Measurements from ENCODE around the gene C14orf180. TPM values are rescaled to one million over a fixed set of nuclear protein-coding genes. Genes with fewer than 3 reads are reported as not detected.

C14orf180 gene
- total RNA-seq, 1 donor from 2014 or later = 67.8 TPM

- intact Hi-C loops (cut with DNase I) = no loop called here
- no peak for DNase-seq (ENCODE audit: low spot score)
Measured at GRCh38 chr14:104598039-104598909, 18.7 kb downstream of the C14orf180 start.

DNA sequence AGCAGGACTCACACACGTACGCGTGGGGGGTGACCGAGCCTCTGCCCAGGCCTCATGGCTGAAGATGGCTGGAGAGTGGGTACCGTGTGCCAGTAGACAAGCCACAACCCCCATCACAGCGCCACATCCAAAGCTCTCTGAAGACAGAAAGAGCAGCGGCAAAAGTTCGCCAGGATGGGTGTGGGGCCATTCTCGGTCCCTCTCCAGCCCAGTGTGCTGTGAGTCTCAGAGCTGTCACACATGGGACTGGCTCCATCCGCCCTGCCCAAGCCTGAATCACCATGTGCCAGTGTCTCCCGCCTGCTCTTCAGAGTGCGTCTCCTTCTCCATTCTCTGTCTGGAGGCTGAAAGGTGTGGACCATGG, 19.3 kb downstream of the C14orf180 start:
- intact Hi-C loops (cut with DNase I) = no loop called here
- DNase-seq (ENCODE audit: low spot score) = no peak

DNA sequence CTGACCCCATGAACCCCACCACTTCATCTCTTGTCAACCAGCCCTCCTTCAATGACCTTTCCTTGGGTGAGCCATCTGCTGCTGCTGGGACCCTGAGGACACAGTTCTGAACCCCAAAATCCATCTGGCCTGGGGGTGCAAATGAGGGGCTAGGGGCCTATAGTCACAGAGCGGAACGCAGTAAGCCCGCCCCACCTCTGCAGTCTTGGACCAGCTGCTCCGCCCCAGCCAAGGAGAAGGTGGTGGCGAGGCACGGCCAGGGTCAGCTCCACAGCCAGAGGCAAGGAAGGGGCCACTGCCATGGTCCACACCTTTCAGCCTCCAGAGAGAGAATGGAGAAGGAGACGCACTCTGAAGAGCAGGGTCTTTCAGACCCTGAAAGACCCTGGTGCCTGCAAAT, 19.9 kb downstream of the C14orf180 start:
- no peak for DNase-seq (ENCODE audit: low spot score)
- intact Hi-C loops (cut with DNase I) = no loop called here

DNA sequence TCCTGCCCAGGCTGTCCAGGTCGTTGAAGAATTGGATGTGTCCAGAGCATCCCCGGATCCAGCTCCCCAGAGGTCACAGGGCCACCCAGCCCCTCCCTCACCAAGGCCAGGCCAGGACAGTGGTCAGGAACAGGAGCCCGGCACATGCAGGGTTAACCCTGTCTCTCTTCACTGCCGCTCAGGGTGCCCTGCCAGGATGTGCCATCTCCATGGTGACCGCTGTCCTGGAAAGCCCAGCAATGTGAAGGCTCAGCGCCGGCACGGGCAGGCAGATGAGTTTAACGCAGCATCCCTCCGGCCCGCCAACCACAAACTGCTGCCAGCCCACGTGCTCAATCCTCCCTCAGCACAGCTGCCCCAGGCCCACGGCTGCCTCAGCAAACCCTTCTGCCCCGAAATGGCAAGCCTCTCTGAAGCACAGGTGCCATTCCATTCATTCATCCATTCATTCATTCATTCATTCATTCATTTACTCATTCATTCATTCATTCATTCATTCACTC, 20.6 kb downstream of the C14orf180 start:
- no peak for DNase-seq (ENCODE audit: low spot score)
- intact Hi-C loops (cut with DNase I) = no loop called here

DNA sequence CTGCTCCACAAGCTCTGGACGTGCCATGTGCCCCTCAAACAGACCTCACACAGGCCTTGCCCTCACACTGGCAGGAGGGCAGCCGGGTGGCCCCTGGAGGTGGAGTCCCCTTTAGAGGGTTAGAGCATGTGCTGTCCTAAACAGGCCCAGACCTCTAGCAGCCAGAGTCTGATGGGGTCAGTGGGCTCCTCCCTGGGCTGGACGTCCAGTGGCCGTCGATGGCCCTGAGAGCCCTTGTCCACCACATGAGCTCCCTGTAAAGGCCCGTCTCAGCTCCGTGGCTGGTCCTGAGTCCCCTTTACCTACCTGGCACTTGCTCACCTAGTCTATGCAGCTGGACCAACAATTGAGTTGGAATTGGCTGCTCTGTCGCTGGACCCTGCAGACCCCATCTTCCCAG, 21.2 kb downstream of the C14orf180 start:
- DNase-seq (ENCODE audit: low spot score) = peak; percentile 70
- intact Hi-C loops (cut with DNase I) = no loop called here

GRCh38 chr14:104601786-104602185, 22.2 kb downstream of the C14orf180 start:
- intact Hi-C loops (cut with DNase I) = no loop called here
- peak; percentile 62 for DNase-seq (ENCODE audit: low spot score)

DNA sequence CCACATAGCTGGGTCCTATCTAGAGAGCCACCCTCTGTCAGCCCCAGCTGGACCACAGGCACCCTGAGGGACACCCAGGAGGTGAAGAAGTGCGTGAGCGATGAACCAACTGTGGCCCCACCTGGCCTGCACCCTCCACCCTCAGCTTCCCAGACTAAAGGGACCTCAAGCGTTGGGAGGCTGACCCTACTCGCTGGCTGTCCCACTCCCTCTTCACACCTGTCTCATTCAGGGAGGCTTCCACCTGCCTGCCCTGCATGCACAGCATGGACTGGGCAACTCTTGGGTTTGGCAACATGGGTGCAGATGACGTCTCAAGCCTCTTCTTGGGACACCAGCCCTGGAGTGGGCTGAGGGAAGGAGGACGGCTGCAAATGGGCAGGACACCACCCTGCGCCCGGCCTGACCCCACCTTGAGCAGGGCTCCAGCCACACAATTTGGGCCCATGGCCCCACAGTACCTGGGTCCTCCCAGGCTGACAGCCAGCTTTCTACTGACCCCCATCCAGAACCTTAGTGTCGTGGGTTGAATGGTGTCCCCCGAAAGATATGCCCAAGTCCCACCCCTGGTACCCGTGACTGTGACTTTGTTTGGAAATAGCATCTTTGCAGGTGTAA, 22.9 kb downstream of the C14orf180 start:
- intact Hi-C loops (cut with DNase I) = no loop called here
- DNase-seq (ENCODE audit: low spot score) = peak; percentile 62

DNA sequence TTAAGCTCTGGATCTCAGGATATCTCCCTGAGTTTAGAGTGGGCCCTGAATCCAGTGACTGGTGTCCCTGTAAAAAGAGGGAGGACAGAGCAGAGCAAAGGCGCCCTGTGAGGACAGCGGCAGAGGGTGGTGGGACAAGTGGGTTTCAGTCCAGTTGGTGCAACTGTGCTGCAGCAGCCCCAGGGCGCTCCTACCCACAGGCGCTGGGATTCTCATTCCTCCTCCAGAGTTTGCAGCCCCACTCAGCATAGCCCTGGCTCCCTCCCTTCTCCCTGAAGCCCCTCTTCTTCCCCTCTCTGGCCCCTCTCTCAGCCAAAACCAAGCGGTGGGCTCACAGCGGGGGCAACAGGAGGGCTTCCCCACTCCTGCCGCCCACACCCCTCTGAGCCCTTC, 23.4 kb downstream of the C14orf180 start:
- peak; percentile 60 for DNase-seq (ENCODE audit: low spot score)
- intact Hi-C loops (cut with DNase I) = no loop called here

- intact Hi-C loops (cut with DNase I) = no loop called here
- no peak for DNase-seq (ENCODE audit: low spot score)
Measured at GRCh38 chr14:104603711-104604401, 24.3 kb downstream of the C14orf180 start.

DNA sequence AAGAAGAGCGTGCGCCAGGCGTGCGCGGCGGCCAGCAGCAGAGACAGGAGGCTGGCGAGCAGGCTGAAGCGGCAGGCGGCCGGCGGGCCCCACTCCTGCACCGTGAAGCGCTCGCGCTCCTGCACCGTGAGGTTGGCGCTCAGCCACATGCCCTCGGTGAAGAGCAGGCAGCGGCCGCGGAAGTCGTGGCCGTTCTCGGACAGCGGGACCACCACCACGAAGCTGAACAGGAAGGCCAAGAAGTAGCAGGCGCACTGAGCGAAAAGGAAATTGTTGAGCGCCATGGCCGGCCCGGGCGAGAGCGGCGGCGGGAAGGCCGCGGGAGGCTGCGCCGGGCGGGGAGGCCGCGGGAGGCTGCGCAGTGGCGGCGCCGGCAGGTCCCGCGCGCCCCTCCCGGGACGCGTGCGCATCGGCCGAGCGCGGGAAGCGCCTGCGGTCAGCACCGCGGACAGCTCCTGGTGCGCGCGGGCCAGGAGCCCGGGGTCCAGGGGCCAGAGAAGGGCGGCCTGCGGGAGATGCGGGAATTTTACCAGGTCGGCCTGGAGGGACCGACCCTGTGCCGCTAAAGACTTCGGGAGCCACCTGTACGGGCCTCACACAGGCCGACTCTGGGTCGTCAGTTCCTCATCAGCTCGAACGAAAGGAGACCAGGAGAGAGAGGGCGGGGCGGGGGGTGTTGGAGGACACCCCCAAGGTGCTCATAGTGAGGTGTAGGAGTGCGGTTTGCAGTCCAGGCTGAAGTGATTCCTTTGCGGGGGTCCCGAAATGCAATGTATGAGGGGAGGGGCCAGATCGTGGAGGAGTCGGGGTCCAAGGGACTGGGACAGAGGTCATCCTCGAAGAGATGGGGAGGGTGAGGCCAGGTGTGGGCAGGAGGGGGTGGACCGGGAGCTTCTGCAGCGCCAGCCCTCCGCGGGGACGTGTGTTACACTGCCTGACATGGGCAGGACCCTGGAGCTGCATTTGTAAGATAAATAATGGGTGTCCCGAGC, 25.2 kb downstream of the C14orf180 start, which contains the start of gene TMEM179:
Gene TMEM179, minus strand, starts transcription at position 315 of the 992 bp plus-strand sequence. Its CDS starts 31 bp downstream, at position 284.
- intact Hi-C loops (cut with DNase I) = no loop called here
- no peak for DNase-seq (ENCODE audit: low spot score)

GRCh38 chr14:104609666-104610065, 30.1 kb downstream of the C14orf180 start:
- intact Hi-C loops (cut with DNase I) = no loop called here
- no peak for DNase-seq (ENCODE audit: low spot score)

GRCh38 chr14:104610749-104611310, 31.3 kb downstream of the C14orf180 start:
- no peak for DNase-seq (ENCODE audit: low spot score)
- intact Hi-C loops (cut with DNase I) = no loop called here

GRCh38 chr14:104611881-104612280, 32.3 kb downstream of the C14orf180 start:
- intact Hi-C loops (cut with DNase I) = no loop called here
- DNase-seq (ENCODE audit: low spot score) = no peak

DNA sequence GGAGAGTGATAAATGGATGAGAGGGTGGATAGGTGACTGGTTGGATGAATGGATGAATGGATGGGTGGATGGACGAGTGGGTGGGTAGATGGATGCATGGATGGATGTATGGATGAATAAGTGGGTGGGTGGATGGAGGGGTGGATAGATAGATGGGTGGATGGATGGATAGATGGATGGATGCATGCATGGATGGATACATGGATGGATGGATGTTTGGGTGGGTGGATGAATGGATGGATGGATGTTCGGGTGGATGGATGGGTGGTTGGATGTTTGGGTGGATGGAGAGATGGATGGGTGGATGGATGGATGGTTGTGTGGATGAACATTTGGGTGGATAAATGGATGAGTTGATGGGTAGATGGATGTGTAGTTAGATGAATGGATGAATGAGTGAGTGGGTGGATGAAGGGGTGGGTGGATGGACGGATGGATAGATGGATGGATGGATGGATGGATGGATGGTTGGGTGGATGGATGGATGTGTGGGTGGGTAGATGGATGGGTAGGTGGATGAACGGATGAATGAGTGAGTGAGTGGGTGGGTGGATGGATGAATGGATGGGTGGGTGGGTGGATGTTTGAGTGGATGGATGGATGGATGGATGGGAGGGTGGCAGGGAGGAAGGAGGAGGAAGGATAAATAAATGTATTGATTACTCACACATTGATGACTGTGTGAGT, 34.7 kb downstream of the C14orf180 start:
- no peak for DNase-seq (ENCODE audit: low spot score)
- intact Hi-C loops (cut with DNase I) = no loop called here

DNA sequence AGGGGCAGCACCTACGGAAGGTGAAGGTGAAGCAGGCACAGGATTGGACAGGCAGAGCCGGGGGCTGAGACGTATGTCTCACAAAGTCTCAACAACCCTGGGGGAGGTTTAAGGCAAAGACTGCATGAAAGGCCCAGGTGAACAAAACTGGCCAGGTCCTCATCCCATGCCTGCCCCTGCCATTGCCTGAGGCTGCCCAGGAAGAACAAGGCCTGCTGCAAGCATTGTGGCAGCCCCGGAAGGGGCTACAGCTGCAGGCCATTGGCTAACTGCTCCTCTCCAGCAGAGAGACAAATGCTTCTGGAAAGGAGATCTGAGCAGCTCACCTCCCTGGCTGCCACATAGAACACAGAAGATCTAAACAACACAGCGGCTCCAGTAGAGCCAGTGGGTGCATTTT, 45.4 kb downstream of the C14orf180 start:
- intact Hi-C loops (cut with DNase I) = no loop called here
- DNase-seq (ENCODE audit: low spot score) = no peak

DNA sequence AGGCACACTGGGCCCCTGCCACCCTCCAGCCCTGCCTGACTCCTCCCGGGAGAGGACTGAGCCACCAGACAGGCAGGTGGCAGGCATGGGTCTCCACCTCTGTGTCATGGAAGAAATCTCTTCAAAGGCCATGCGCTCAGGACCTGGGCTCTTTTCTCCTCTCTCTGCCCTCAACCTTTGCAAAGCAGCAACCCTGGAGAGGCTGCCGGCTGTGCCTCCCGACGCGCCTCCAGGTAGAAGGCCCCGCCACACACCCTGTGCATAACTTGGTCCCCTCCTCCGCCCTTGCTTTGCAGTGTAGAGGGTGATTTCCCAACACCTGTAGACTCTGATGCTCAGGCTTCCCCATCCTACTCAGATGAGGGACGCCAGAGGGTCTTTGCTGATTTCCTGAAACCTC, 53.2 kb downstream of the C14orf180 start:
- DNase-seq (ENCODE audit: low spot score) = no peak
- intact Hi-C loops (cut with DNase I) = no loop called here

- DNase-seq (ENCODE audit: low spot score) = no peak
- intact Hi-C loops (cut with DNase I) = no loop called here
Measured at GRCh38 chr14:104633276-104634137, 53.9 kb downstream of the C14orf180 start.
